Neural crest cell (in vitro differentiated cells): ENCODE results near the gene SWT1. TPM values are rescaled to one million over a fixed set of nuclear protein-coding genes. Genes with fewer than 3 reads are reported as not detected.

Experiments used
- DNase-seq: peaks from one replicate; pipeline ENCODE4 v3.0.0; 2021; ENCODE audit warnings: low read depth, mixed read lengths, low spot score
- H3K27ac Mint-ChIP-seq: one replicate; pipeline ENCODE4 v1.8.0; 2021; ENCODE audit warnings: mild to moderate bottlenecking, mixed read lengths; ENCODE audit not compliant: unreplicated experiment
- H3K27me3 Mint-ChIP-seq: 2 replicates; pipeline ENCODE4 v1.8.0; 2021; ENCODE audit warnings: low read depth, mild to moderate bottlenecking, mixed read lengths
- H3K36me3 Mint-ChIP-seq: 2 replicates; pipeline ENCODE4 v1.8.0; 2021; ENCODE audit warnings: low read depth, mild to moderate bottlenecking, mixed read lengths
- H3K4me1 Mint-ChIP-seq: 2 replicates; pipeline ENCODE4 v1.8.0; 2021; ENCODE audit warnings: mixed read lengths
- H3K4me3 Mint-ChIP-seq: one replicate; pipeline ENCODE4 v1.8.0; 2021; ENCODE audit warnings: mild to moderate bottlenecking, mixed read lengths
- H3K9me3 Mint-ChIP-seq: 2 replicates; pipeline ENCODE4 v1.8.0; 2021; ENCODE audit warnings: mixed read lengths
- total RNA-seq: library from RNA; stranded (reverse); gene quantifications from 2 replicates; pipeline ENCODE4 v1.2.1, GENCODE V29; 2021
- TF ChIP-seq, protein P1 (sequence below): fragments of 200-600 bp; sonication (generic); conservative IDR thresholded peaks from 2 replicates; pipeline ENCODE4 v1.5.0; 2021; ENCODE audit warnings: antibody characterized with exemption, mild to moderate bottlenecking

The SWT1 gene
- total RNA-seq, 1 donor from 2014 or later, result 5.8 TPM

DNA sequence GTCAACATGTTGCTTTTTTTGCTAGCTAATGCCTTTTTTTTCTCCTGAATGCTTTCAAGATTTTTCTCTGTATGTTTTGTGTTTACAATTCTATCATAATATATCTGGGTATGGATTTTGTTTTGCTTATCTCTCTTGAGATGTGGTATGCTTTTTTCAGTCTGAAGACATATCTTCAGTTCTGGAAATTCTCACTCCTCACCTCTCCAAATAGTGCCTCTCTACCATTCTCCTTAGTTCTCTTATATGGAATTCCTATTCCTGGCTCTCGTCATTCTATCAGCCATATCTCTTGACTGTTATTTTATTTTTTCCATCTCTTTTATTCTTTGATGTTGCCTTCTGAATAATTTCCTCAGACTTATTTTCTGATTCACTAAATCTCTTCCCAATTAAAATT lies 101.7 kb downstream of the SWT1 start:
- Mint-ChIP-seq H3K4me3 (no peak overlapping the region), H3K9me3 (peaks cover 3% of the 10 kb centered on the region), H3K4me1 (peaks cover 22% of the 10 kb centered on the region), H3K27ac (no peak overlapping the region), H3K27me3 (no peaks in the 10 kb centered on the region), H3K36me3 (peaks cover 6% of the 10 kb centered on the region)
- DNase-seq, result no peak
- TF ChIP-seq, protein P1, sequence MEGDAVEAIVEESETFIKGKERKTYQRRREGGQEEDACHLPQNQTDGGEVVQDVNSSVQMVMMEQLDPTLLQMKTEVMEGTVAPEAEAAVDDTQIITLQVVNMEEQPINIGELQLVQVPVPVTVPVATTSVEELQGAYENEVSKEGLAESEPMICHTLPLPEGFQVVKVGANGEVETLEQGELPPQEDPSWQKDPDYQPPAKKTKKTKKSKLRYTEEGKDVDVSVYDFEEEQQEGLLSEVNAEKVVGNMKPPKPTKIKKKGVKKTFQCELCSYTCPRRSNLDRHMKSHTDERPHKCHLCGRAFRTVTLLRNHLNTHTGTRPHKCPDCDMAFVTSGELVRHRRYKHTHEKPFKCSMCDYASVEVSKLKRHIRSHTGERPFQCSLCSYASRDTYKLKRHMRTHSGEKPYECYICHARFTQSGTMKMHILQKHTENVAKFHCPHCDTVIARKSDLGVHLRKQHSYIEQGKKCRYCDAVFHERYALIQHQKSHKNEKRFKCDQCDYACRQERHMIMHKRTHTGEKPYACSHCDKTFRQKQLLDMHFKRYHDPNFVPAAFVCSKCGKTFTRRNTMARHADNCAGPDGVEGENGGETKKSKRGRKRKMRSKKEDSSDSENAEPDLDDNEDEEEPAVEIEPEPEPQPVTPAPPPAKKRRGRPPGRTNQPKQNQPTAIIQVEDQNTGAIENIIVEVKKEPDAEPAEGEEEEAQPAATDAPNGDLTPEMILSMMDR, result no peak

DNA sequence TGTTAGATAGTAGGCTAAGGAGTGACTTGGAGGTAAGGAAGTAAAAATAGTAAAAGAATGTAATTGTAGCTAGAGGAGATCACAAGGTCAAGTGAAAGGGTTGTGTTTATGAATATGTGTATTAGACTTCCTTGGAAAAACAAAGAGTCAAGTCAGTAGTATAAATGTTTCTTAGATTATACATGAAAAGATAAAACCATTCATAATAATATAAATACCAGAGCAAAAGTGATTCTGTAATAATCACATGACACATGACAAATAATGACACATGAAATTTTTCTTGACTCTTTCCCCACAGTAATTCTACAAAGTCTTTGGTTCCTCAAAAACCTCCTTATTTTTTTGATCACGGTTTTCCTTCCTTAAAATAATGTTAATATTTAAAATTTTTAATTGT lies 103.6 kb downstream of the SWT1 start:
- Mint-ChIP-seq H3K27me3 (no peaks in the 10 kb centered on the region), H3K9me3 (peaks cover 3% of the 10 kb centered on the region), H3K27ac (no peak overlapping the region), H3K4me3 (no peak overlapping the region), H3K36me3 (peaks cover 4% of the 10 kb centered on the region), H3K4me1 (peaks cover 22% of the 10 kb centered on the region)
- no peak for DNase-seq
- TF ChIP-seq, protein P1, result no peak

DNA sequence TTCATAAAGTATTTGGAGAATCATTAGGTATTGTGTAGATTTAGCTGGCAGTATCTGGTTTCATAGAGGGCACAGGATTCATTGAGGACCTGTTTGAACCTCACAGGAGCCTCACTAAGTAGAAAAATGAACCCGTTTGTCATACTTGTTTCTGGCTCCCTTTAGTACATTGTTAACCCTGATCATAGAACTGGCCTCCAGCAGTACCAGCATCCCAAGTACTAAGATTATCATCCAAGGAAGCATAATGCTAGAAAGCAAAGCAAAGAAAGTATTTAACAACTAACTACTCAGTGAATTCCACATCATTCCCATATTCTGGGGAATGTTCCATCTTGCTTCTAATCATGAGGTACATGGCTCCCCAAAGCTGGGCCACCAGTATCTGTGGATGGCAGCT lies 105.2 kb downstream of the SWT1 start:
- DNase-seq, result no peak
- Mint-ChIP-seq H3K9me3 (peaks cover 3% of the 10 kb centered on the region), H3K4me3 (no peak overlapping the region), H3K36me3 (peaks cover 4% of the 10 kb centered on the region), H3K27ac (no peak overlapping the region), H3K27me3 (no peaks in the 10 kb centered on the region), H3K4me1 (peaks cover 22% of the 10 kb centered on the region)
- TF ChIP-seq, protein P1, result no peak

DNA sequence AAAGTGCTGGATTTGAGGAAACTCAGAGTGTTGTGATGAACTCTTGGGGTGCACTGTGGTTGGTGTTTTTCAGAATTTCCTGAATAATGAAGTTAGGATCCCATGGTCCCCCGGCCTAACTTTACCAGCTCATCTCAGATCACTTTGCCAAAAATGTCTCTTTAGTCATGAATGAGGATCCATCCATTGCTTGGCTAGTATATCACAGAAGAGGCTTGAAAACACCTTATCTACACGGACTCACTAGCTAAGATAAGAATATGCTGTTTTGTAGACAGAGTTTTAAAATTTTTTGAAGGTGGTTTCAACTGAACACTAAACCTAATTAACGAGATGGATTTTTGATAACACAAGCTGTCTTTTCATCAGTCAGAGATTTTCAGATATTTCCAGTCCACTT lies 106.3 kb downstream of the SWT1 start:
- Mint-ChIP-seq H3K27me3 (no peaks in the 10 kb centered on the region), H3K36me3 (peaks cover 4% of the 10 kb centered on the region), H3K9me3 (peaks cover 3% of the 10 kb centered on the region), H3K27ac (no peak overlapping the region), H3K4me3 (no peak overlapping the region), H3K4me1 (peaks cover 14% of the 10 kb centered on the region)
- DNase-seq, result no peak
- TF ChIP-seq, protein P1, result no peak

DNA sequence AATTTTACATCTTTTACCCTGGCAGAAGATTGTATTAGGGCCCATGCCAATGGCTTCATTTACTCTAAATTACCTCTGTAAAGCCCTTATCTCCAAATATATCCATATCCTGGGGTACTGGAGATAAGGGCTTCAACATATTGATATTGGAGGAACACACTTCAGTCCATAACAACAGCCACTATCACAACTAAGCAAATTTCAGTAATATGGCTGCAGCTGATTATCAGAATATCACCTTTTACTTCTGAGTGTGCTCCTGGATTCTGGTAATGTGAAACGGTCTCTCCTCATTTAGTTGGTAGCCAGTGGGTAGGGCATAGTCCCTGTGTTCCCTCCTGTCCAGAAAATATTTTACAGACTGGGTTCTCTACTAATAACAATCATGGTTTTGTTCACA lies 106.8 kb downstream of the SWT1 start:
- peaks cover 3% of the 10 kb centered on the region for H3K9me3 Mint-ChIP-seq
- H3K4me1 Mint-ChIP-seq, result peaks cover 13% of the 10 kb centered on the region
- peaks cover 4% of the 10 kb centered on the region for H3K36me3 Mint-ChIP-seq
- no peak overlapping the region for H3K27ac Mint-ChIP-seq
- H3K27me3 Mint-ChIP-seq, result no peaks in the 10 kb centered on the region
- no peak for DNase-seq
- H3K4me3 Mint-ChIP-seq, result no peak overlapping the region
- TF ChIP-seq, protein P1, result no peak

DNA sequence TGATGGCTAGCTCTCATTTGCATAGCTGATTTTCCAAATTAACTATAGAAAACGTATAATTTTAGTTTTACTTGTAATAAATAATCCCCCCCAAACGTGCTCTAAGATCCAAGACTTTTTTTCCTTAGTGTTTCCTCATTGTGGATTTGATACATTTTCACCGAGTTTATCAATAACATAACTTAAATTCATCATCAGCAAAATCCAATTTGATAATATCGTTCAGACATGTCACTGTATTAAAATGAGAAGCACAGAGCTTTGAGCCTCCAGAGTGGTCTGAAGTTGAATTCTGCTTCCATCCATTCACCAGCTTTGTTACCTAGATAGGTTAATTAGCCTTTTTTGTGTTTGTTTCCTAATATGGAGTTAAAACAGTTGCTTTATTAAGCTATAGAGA lies 108.3 kb downstream of the SWT1 start:
- DNase-seq, result no peak

More for the DNA sequence above, 108.3 kb downstream of the SWT1 start:
- peaks cover 3% of the 10 kb centered on the region for H3K9me3 Mint-ChIP-seq
- H3K4me3 Mint-ChIP-seq, result no peak overlapping the region
- H3K36me3 Mint-ChIP-seq, result peaks cover 4% of the 10 kb centered on the region
- no peaks in the 10 kb centered on the region for H3K27me3 Mint-ChIP-seq
- peaks cover 7% of the 10 kb centered on the region for H3K4me1 Mint-ChIP-seq
- TF ChIP-seq, protein P1, result no peak
- no peak overlapping the region for H3K27ac Mint-ChIP-seq
